Skin of body (tissue), 2 donors: ENCODE measurements around the gene ZNF407. TPM values are rescaled to one million over a fixed set of nuclear protein-coding genes. Genes with fewer than 3 reads are reported as not detected.
"Not testable (repeated sequence)": the region's sequence is repeated elsewhere in the genome, so short reads cannot be mapped to it uniquely, and the experiment has no call there.

Experiments used
- DNase-seq: peaks from one replicate; lab custom pipeline; 2025; lab: John Stamatoyannopoulos, UW
- total RNA-seq: library from RNA; depleted of rRNA; stranded (reverse); fragments of >200 nt; gene quantifications from one replicate; pipeline ENCODE4 v1.2.3, GENCODE V29; 2014

The ZNF407 gene
- total RNA-seq, 1 donor from 2014 or later, result 21.6 TPM

DNA sequence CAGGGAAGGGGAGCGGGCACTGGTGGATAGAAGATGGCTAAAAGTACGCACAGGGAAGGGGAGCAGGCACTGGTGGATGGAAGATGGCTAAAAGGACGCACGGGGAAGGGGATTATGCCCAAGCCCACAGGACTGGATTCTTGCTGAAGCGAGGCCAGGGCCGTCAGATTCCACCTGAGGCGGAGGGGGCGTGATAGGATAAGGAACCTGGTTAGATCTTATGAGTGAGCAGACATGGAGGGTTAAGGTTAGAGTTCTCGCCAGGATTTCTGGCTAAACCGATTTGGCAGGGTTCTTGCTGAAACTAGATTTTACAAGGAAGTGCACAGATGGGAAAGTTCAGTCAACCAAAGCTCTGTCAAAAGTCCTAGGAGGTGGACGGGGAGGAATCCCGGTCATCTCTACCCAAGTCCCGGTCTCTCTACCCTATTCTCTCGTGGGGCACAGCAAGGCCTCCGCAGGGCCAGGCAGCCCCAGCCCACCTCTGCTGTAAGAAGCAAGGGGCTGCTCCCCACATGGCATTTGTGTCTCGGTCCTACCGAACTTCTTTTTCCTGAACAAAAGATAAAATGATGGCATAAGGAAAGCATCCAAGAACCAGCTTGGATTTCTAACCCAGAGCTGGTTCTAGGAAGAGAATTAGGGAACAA, 470.5 kb downstream of the ZNF407 start:
- no peak for DNase-seq

DNA sequence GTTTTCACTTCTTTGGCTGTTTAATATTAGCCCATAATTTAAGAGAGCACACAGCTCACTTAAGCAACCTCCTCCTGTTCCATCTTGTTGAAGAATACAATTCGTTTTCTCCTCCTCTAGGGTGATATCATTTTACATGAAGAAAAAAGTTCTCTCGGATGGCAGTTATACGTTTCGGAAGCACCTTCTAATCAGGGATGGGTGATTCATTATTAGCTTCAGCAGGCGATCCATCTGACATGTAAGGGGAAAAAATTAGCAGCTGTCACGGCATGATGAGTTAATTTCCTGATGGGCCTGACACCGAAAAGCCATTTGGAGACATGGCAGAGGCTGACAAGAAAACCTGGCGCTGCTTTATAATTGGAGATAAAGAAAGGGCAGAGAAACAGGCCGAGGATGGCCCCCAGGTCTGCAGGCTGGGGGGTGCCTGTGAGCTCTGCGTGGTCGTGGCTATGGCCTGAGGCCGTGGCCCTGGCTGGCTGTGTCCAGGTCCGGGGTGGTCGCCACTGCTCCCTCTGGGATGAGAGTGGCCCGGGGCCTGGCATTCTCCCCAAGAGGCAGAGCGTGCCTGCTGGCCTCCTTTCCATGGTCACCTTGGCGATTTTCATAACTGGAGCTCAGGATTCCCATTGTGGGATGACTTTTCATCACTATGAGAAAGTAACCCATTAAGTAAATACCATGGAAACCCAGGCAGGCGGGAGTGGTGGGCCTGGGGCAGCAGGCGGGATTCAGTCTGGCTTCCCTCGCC, 471.2 kb downstream of the ZNF407 start:
- DNase-seq, result no peak

DNA sequence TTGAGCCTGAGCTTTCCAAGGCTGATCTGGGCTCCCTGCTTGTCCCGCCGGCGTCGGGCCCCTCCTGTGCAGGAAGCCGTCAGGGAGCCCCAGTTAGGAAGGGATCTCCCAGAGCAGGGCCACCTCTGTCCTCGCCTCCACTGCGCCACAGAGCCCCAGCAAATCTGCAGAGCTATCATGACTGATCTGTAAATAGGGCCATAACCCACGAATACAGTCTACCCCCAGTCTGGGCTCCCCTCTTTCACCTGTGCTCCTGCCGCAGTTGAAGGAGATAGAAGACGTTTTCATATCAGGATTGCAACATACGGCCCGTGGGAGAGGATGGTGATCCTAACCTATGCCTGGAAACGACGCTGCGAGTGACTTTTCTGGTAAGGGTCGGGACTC, 472.6 kb downstream of the ZNF407 start:
- DNase-seq, result no peak

DNA sequence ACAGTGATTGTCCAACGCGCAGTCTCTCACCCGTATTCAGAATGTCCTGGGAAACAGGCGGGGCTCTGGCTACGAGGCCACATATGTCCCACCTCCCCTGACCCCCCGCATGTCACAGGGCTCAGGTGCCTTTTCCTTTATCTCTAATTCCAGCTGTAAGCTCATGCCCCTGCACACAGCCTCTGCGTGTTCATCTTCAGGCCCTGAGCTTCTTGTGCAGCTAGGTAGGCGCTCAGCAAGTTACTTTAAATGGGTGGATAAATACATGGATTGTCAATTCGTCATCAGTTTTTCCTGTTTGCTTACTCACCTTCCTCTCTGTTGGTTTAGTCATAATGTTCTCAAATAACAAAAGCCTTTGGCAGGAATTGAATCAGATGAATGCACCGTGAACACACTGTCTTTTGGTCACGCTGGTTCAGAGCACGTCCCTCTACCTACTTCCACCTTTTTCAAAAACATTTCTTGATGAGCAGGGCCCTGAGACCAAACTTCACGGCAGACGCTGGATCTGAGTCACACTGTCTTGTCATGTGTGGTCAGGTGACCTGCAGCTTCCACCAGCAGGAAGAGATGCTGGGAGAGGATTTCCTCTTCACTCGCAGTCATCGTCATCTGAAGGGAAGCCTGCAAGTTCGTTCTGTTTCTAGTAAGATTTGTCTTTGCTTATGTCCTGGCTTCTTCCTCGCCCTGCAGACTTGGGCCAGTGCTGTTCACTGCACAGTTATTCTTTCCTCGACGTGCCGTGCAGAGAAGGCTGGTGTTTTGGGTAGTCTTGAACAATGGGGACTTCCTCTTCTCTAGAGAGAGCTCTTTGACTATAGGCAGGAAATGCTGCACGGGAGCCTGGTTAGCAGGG, 473.2 kb downstream of the ZNF407 start:
- DNase-seq, result no peak

DNA sequence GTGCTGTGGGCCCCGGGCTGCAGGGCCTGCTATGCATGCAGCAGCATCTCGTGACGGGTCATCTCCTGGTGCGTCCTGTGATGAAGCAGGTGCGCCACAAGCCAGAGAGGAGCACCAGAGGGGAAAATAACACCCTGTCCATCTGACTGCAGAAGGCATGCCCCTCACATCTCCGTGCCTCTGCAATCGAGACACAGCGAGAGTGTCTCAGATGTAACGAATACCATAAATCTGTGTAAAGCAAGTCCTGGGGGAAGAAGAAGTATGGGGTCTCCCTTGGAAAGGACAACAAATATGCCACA, 473.8 kb downstream of the ZNF407 start:
- no peak for DNase-seq

DNA sequence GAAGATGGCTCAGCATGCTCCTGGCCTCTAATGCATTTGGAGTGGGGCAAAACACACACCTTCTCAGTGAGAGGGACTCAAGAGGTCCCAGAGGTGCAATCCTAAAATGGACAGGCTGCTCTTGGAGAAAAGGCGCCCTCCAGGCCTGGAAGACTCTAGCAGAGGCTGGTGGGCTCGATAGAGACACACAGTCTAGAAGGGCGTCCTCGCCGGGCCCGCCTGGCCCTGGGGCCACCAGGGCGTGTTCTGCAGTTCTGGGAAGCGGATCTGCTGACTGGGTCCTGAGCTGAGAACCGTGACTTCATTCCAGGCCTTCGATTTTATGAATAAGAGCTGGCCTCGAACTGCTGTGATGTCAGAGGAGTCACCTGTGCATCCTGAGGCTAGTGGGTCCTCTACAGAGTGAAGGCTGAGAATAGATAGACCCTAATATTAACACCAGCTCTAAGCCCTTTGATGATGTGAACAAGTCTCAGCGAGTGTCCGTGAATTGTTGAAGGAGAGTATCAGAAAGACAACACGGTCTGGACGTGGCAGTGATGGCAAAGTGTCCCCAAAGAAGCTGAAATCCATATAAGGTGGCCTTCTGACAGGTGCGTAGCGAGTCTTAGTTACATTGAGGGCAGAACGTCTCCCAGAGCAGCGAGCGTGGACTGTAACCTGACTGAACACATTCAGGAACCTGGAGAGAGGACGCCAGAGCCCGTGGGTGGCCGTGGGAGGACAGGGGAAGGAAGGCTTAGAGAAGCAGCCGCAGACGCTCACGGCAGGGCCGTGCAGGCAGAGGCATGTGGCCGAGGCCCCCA, 474.4 kb downstream of the ZNF407 start:
- DNase-seq, result no peak

DNA sequence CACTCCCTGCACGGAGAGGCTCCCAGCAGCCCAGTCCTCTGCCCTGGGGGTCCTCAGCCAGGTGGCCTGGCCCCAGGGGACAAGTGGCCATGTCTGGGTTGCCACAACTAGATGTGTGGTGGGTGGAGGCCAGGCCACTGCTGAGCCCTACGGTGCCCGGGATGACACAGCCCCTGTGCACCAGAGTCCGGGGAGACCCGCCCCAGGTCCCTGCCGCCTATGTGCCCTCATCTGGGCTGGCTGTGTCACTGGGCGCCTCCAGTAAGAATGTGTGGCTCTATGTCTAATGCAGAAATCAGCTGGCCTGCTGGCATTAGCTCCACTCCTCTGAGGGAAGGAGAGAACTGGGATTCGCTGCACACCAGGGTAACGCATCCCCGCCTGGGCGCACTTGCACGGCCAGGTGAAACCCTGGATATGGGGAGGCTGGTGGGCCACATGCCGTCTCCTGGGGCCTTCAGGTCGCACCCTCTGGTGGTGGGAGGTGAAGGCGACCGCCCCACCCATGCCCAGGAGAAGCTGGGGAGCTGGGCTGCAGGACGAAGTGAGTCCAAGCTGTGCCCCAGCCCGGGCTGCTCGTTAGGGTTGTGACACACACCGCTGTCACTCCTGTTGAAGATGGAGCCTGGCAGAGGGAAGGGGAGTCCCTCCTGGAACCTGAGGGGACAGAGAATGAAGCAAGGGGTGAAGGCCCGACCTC, 475.2 kb downstream of the ZNF407 start:
- no peak for DNase-seq

DNA sequence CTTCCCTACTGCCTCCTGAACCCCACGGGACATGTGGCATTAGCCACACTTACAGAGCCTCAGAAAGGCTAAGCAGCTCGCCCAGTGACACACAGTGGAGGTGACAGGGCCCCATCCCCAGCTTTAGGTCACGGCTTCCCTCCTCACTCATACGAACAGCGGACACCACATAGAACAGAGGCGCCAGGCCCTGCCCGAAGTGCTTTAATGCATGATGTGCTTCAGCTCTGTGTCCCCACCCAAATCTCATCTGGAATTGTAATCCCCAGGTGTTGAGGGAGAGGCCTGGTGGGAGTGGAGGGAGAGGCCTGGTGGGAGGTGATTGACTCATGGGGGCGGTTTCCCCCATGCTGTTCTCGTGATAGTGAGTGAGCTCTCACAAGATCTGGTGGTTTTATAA, 476.0 kb downstream of the ZNF407 start:
- no peak for DNase-seq

DNA sequence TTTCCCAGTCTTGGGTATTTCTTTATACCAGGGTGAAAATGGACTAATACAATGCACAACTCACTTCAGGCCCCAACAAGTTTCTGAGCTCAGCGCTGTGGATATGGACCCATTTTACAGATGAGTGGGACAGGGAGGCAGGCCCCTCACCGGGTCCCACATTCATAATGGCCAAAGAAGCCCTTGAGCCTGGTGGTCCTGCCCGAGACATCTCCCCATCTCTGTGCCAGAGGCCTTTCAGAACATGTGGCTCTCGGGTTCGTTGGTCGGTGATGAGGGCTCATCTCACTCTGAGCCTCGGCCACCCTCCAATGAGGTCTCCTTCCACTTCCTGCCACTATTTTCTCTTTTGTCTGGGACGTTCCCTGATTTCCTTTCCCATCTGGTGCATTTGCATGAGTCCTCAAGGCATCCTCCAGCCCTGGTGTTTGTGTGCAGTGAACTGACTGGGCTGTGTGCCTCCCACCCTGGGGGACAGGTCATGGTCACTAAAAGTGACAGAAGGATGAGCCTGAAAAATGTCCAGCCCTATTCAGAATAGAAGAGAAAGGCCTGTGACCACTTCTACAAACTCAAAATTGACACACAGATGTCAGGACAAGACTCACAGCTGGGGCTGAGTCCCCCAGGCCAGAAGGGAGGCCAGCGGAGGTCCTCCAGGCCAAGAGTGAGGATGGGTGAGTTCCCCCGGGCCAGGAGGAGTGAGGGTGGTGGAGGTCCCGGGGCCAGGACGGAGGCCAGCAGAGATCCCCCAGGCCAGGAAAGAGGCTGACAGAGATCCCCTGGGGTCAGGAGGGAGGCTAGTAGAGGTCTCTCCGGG, 476.7 kb downstream of the ZNF407 start:
- no peak for DNase-seq

DNA sequence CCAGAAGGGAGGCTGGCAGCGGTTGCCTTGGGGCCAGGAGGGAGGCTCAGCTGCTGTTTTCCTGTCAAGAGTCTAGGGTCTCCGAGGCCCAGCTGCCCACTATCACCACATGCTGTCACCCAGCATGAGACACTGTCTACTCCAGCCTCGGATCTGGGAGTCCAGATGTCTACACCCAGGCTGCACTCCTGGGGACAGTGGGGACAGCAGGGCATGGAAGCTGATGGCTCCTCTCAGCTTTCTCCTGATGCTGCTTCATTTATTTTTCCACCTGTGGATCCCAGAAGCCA, 477.3 kb downstream of the ZNF407 start:
- DNase-seq, result no peak

DNA sequence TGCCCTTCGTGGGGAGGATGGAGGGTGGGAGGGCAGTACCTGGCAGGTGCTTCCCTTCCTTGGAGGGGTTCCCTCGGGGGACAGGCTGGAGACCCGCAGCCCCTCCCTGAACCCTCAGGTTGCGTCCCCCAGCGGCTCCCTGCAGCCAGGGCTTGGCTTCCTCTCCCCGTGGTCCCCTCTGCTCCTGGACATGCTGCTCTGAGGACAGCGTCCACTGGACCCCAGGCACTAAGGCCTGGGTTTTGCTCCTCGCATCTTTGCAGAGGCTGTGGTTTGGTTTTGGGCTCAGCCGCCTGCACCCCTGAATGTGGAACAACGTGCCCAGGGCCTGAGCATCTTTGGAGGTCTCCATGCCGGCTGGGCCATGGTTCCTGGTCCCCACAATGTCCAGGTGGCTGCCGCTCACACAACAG, 477.8 kb downstream of the ZNF407 start:
- DNase-seq, result no peak

DNA sequence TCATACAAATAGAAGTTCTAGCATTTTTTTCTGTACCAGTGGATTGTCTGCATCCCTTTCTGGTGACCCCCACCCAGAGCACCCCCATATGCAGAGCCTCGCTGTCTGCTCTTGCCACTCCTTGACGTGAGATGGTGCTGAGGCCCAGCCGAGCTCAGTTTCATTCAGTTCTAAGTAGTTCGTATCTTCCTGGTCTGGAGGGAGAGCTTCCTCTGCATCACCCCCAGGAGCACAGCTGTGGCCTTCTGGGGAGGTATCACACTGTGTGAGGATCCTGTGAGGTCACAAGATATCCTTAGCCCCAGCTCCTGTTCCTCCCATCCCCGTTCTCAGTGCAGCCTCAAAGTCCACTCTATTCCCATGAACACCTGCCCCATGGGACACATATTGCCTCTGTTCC, 478.6 kb downstream of the ZNF407 start:
- DNase-seq, result no peak

DNA sequence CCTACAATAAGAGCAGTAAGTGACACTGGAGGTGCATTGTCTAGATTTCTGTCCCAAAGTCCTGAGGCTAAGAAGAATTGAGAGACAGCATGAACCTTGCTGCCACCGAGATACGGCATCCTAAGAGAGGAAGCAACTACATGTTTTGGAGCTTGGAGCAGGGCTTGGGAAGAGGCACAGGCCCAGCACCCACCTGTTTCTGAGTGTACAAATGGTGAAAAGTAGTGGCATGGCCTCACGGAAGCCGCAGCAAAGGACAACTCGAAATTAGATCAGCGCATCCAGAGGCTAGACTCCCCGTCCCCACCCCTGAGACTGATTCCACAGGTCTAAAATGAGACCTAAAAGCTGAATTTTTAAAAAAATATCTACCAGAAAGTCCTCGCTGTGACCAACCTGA, 483.8 kb downstream of the ZNF407 start:
- DNase-seq, result no peak

DNA sequence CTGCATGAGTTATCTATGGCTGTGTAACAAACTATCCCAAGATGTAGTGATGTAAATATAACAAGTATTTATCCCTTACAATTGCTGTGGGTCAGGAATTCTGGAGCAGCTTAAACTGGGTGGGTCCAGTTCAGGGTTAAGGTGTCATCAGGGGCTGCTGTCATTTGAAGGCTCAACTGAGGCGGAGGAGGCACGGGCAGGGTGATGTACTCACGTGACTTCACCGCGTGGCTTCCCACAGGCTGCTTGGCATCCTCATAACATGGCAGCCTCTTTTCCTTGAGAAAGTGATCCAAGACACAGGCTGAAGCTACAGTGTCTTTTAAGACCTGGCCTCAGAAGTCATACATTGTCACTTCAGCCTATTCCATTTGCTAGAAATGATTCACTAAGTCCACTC, 485.5 kb downstream of the ZNF407 start:
- no peak for DNase-seq

DNA sequence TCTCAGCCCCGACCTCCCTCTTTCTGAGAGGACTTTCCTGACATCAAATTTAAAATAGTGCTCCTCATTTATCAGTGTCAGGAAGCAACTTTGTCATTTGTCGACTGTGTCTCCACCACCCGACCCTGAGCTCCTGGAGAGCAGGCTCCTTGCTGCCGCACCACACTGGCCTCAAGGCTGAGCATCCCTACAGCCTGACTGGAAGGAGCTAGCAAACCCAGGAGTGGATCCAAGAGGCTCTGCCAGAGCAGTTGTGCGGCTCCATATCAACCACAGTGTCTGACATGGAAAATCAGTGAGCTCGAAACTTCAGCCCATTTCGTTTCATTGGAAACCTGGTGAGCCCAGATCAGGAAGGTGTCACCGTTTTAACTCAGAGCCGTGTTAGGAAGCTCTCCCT, 486.1 kb downstream of the ZNF407 start:
- no peak for DNase-seq

DNA sequence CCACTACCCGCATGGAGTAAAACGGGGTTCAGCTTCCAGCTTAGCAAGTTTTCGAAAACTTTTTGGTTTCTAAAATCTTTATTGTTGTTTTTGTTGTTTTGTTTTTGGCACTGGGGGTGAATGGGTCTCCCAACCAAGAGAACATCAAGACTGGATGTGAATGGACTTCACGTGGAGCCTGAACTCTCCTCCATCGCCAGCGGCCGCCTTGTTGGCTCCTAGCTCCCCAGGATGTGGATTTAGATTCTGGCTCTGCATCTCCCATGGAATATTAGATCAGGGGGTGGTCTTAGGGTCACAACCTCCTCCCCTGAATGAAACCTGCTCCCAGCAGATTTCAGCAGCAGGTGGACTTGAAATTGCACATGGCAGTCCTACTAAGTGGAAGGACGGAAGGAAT, 488.0 kb downstream of the ZNF407 start:
- not testable (repeated sequence) for DNase-seq

DNA sequence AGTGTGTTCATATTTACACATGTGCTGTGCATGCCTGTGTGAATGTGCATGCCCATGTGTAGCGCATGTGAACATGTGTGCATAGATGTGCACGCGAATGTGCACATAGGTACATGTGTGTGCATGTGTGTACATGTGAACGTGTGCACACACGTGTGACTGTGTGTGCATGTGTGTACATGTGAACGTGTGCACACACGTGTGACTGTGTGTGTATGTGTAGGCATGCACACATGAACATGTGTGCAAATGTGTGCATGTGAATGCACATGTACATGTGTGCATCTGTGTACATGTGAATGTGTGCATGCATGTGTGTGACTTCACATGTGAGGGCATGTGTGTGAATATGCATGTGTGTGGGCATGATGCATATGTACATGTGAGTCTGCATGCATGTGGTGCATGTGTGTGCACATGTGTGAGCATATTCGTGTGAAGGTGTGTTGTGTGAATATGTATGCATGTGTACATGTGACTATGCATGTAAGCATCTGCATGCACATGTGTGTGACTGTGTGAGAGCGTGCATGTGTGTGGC, 488.9 kb downstream of the ZNF407 start:
- DNase-seq, result no peak

DNA sequence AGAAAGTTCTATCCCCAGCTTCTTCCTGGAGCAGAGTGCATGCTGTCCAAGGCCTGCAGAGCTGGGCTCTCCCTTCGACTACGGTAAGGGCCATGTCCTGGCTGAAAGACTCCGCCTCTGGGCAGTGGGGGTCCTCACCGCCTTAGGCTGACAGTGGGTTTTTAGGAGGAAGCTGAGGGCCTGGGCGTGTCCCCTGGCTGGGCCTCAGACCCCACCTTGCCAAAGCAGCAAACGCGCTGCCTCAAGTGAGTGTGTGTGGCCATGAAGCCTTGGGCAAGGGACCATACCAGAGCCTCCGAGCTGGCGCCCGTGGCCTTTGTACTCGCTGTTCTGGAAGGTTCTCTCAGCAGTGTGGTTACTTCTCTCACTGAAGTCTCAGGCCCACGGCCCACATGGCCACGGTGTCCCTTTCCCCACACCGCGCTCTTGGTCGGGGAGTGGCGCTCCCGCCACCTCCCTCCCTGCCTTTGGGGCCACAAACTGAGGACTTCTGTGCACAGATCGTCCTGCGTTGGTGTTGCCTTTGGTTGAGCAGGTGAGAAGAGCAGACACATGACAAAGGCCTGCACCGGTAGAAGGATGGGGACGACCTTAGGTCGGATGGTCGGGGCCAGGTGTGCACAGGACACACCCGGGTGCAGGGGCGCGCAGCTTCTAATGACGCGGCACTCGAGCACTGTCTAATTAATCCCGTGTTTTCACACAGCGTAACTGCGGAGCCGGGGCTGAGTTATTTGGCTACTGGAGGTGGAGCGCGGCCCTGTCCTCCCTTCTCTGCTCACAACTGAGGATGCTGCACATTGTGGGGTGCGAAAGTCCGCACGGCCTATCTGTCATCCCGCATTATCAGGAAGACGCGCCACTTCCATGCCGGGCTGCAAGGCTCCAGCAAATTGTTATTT, 489.7 kb downstream of the ZNF407 start:
- DNase-seq, result no peak

DNA sequence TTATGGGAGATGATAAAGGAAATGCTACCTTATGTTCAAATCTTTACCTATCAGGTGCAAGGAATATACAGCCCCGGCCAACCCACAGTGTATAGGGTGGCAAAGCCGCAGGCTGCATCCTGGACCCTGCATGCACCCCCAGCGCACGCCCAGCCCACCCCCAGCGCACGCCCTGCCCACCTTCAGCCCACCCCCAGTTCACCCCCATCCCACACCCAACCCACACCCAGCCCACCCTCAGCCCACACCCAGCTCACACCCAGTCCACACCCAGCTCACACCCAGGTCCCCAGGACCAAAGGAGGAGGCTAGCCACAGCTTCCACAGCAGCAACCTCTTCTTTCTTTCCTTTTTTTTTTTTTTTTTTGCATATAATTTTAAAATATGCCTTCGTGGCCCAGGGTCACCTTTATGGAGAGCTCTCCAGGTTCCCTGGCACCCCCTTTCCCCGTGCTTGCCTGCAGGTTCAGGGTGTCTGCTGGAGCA, 490.4 kb downstream of the ZNF407 start:
- DNase-seq, result no peak
